KG1 (cell line): ENCODE measurements around the gene SLC22A6.
A peak's percentile ranks its signal among the peaks of the same experiment; 100 is the strongest.

Source experiments
- DNase-seq: peaks from one replicate; lab custom pipeline; 2025; lab: John Stamatoyannopoulos, UW

SLC22A6 gene

GRCh38 chr11:62984451-62984991 is at the start of gene SLC22A6:
SLC22A6 (minus strand) TSS chr11:62984967; CDS start chr11:62984690, 277 bp downstream.
- DNase-seq = no peak

GRCh38 chr11:63032457-63032856 is 47.7 kb upstream of the SLC22A6 start:
- DNase-seq = no peak

- DNase-seq = peak; percentile 22
Measured at GRCh38 chr11:63023841-63024648, 39.3 kb upstream of the SLC22A6 start.

- no peak for DNase-seq
Measured at GRCh38 chr11:63023222-63023814, 38.6 kb upstream of the SLC22A6 start.

GRCh38 chr11:63022441-63022840 is 37.7 kb upstream of the SLC22A6 start:
- DNase-seq = no peak

GRCh38 chr11:63020671-63021291 is 36.0 kb upstream of the SLC22A6 start:
- no peak for DNase-seq

- no peak for DNase-seq
Measured at GRCh38 chr11:63019506-63019905, 34.7 kb upstream of the SLC22A6 start.

GRCh38 chr11:63017306-63017974 is 32.7 kb upstream of the SLC22A6 start:
- DNase-seq = no peak

- DNase-seq = no peak
Measured at GRCh38 chr11:63015521-63016215, 30.9 kb upstream of the SLC22A6 start, which contains the start of gene SLC22A8. SLC22A8 (minus strand) TSS chr11:63015841; CDS start chr11:63014958, 883 bp downstream.

- no peak for DNase-seq
Measured at GRCh38 chr11:63014408-63015055, 29.8 kb upstream of the SLC22A6 start.

GRCh38 chr11:63012839-63013238 is 28.1 kb upstream of the SLC22A6 start:
- DNase-seq = no peak

- DNase-seq = no peak
Measured at GRCh38 chr11:63012430-63012829, 27.7 kb upstream of the SLC22A6 start.

- DNase-seq = no peak
Measured at GRCh38 chr11:63010934-63011439, 26.2 kb upstream of the SLC22A6 start.

- DNase-seq = no peak
Measured at GRCh38 chr11:63007920-63008319, 23.2 kb upstream of the SLC22A6 start.

- no peak for DNase-seq
Measured at GRCh38 chr11:63001456-63001855, 16.7 kb upstream of the SLC22A6 start.

- DNase-seq = no peak
Measured at GRCh38 chr11:62999649-63000048, 14.9 kb upstream of the SLC22A6 start.

GRCh38 chr11:62999156-62999555 is 14.4 kb upstream of the SLC22A6 start:
- DNase-seq = no peak

- no peak for DNase-seq
Measured at GRCh38 chr11:62996271-62996670, 11.5 kb upstream of the SLC22A6 start.

GRCh38 chr11:62994775-62995174 is 10.0 kb upstream of the SLC22A6 start:
- no peak for DNase-seq

GRCh38 chr11:62988276-62988675 is 3.5 kb upstream of the SLC22A6 start:
- no peak for DNase-seq
